Coronary artery (tissue), 2 donors: ENCODE results near the gene LCT.

Experiments
- DNase-seq: peaks from one replicate; pipeline ENCODE4 v3.0.0-alpha.2; 2017; ENCODE audit warnings: low spot score
- H3K27ac ChIP-seq, 2 donors: fragments of 200-600 bp; sonication (generic); one replicate each; pipeline ENCODE4 v1.5.1; 2016 to 2019
- H3K4me3 ChIP-seq: fragments of 200-600 bp; sonication (generic); 2 replicates; pipeline ENCODE4 v1.5.1; 2016; ENCODE audit warnings: mild to moderate bottlenecking, moderate library complexity
- TF ChIP-seq, protein P1 (sequence below): fragments of 200-600 bp; sonication (generic); IDR thresholded peaks from one replicate; pipeline ENCODE4 v1.5.1; 2019; ENCODE audit warnings: antibody characterized with exemption

Gene LCT

GRCh38 chr2:135786823-135787222, 50.2 kb downstream of the LCT start:
- DNase-seq, result no peak
- H3K4me3 ChIP-seq, result no peak overlapping the region
- TF ChIP-seq, protein P1, sequence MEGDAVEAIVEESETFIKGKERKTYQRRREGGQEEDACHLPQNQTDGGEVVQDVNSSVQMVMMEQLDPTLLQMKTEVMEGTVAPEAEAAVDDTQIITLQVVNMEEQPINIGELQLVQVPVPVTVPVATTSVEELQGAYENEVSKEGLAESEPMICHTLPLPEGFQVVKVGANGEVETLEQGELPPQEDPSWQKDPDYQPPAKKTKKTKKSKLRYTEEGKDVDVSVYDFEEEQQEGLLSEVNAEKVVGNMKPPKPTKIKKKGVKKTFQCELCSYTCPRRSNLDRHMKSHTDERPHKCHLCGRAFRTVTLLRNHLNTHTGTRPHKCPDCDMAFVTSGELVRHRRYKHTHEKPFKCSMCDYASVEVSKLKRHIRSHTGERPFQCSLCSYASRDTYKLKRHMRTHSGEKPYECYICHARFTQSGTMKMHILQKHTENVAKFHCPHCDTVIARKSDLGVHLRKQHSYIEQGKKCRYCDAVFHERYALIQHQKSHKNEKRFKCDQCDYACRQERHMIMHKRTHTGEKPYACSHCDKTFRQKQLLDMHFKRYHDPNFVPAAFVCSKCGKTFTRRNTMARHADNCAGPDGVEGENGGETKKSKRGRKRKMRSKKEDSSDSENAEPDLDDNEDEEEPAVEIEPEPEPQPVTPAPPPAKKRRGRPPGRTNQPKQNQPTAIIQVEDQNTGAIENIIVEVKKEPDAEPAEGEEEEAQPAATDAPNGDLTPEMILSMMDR, result no peak
- H3K27ac ChIP-seq, result peak overlapping the region in 1 of 2 donors; percentile 35

GRCh38 chr2:135785032-135785431, 52.0 kb downstream of the LCT start:
- H3K4me3 ChIP-seq, result no peak overlapping the region

GRCh38 chr2:135783439-135783838, 53.5 kb downstream of the LCT start:
- DNase-seq, result no peak
- Histone ChIP-seq H3K4me3 (no peak overlapping the region), H3K27ac (no peak overlapping the region)
- TF ChIP-seq, protein P1, result no peak

More at GRCh38 chr2:135785032-135785431, 52.0 kb downstream of the LCT start:
- H3K27ac ChIP-seq, result no peak overlapping the region
- TF ChIP-seq, protein P1, result no peak
- no peak for DNase-seq

GRCh38 chr2:135782231-135782630, 54.8 kb downstream of the LCT start:
- TF ChIP-seq, protein P1, result no peak
- Histone ChIP-seq H3K4me3 (no peak overlapping the region), H3K27ac (no peak overlapping the region)
- no peak for DNase-seq

- TF ChIP-seq, protein P1, result no peak
- no peak for DNase-seq
- H3K27ac ChIP-seq, result no peak overlapping the region
- H3K4me3 ChIP-seq, result no peak overlapping the region
Measured at GRCh38 chr2:135776367-135776766, 60.6 kb downstream of the LCT start.

DNA sequence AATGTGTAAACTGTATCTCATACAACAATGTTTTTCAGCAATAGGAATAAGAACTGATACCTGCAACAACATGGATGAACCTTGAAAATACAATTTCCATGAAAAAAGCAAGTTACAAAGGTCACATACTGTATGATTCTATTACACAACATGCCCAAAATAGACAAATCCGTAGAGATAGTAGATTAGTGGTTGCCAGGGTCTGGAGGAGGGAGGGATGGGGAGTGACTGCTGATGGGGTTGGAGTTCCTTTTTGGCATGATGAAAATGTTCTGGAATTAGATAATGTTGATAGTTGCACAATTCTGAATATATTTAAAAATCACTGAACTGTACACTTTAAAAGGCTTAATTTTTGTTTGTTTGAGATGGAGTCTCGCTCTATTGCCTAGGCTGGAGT, 61.6 kb downstream of the LCT start:
- no peak for DNase-seq
- TF ChIP-seq, protein P1, result no peak
- Histone ChIP-seq H3K4me3 (no peak overlapping the region), H3K27ac (no peak overlapping the region)

DNA sequence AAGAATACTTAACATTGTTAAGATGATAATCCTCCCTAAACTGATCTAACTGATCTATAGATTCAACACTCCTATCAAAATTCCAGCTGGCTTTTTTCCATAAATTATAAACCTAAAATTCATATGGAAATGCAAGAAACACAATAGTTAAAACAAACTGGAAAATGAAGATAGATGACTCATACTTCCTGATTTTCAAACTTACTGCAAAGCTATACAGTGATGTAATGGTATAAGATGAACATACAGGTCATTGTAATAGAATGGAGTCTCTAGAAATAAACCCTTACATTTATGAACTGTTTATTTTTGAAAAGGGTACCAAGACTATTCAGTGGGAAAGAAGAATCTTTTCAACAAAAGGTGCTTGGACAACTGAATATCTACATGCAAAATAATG, 63.1 kb downstream of the LCT start:
- Histone ChIP-seq H3K4me3 (no peak overlapping the region), H3K27ac (no peak overlapping the region)
- TF ChIP-seq, protein P1, result no peak
- DNase-seq, result no peak
